IPS-18a (cell line): ENCODE results near the gene MMP15.

Experiments used
- H3K27ac ChIP-seq: one replicate; pipeline ENCODE4 v1.5.1; 2013; ENCODE audit warnings: low read length
- H3K27me3 ChIP-seq: one replicate; pipeline ENCODE4 v1.6.1; 2013; ENCODE audit warnings: mild to moderate bottlenecking, low read length; ENCODE audit not compliant: control insufficient read depth, insufficient read depth
- H3K36me3 ChIP-seq: one replicate; pipeline ENCODE4 v1.6.1; 2013; ENCODE audit warnings: low read depth, low read length; ENCODE audit not compliant: control insufficient read depth
- H3K4me1 ChIP-seq: one replicate; pipeline ENCODE4 v1.6.1; 2013; ENCODE audit warnings: low read depth, low read length; ENCODE audit not compliant: control insufficient read depth
- H3K4me3 ChIP-seq: one replicate; pipeline ENCODE4 v1.5.1; 2013; ENCODE audit warnings: low read length
- H3K9ac ChIP-seq: one replicate; pipeline ENCODE4 v1.6.1; 2013; ENCODE audit warnings: mild to moderate bottlenecking, low read length, moderate library complexity
- H3K9me3 ChIP-seq: one replicate; pipeline ENCODE4 v1.6.1; 2013; ENCODE audit warnings: low read depth, low read length; ENCODE audit not compliant: control insufficient read depth

The MMP15 gene

DNA sequence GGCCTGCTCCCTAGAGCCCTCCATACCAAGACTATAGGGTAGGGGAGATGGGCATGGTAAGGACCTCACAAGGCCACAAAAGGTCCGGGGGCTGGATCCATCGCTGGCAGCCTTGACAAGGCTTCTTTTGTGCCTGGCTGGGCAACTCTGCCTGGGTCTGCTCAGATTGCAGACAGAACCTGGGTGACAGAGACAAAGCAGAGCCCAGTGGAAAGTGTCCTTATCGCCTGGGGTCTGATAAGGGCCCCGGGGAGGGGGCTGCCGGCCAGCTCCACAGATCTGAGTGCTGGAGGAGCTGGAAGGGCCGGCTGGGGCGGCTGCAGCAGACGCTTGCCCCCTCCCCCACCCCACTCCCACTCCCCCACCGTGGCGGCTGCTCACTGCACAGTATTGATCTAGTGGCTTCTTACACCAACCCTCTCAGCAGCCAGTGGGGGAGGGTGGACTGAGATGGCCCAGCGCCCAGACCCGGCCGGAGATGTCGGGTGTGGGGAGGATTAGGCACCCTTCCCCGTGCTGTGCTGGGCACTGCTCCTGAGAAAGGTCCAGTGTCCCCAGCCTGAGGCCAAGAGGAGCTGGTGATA, 7.2 kb downstream of the MMP15 start:
- Histone ChIP-seq H3K9ac (no peak overlapping the region), H3K27me3 (no peaks in the 10 kb centered on the region), H3K36me3 (no peaks in the 10 kb centered on the region), H3K4me3 (no peak overlapping the region), H3K4me1 (peaks cover 12% of the 10 kb centered on the region), H3K27ac (no peak overlapping the region), H3K9me3 (no peaks in the 10 kb centered on the region)

GRCh38 chr16:58034128-58034685, 8.7 kb downstream of the MMP15 start:
- Histone ChIP-seq H3K9me3 (no peaks in the 10 kb centered on the region), H3K27ac (no peak overlapping the region), H3K4me1 (no peaks in the 10 kb centered on the region), H3K27me3 (no peaks in the 10 kb centered on the region), H3K9ac (no peak overlapping the region), H3K36me3 (no peaks in the 10 kb centered on the region), H3K4me3 (no peak overlapping the region)

- no peak overlapping the region for H3K27ac ChIP-seq
Observed at GRCh38 chr16:58034774-58035173, 9.2 kb downstream of the MMP15 start.

GRCh38 chr16:58035356-58036170, 10.0 kb downstream of the MMP15 start:
- H3K4me3 ChIP-seq, result no peak overlapping the region
- no peaks in the 10 kb centered on the region for H3K4me1 ChIP-seq
- no peak overlapping the region for H3K27ac ChIP-seq
- no peak overlapping the region for H3K9ac ChIP-seq
- no peaks in the 10 kb centered on the region for H3K9me3 ChIP-seq
- no peaks in the 10 kb centered on the region for H3K27me3 ChIP-seq
- peaks cover 4% of the 10 kb centered on the region for H3K36me3 ChIP-seq

More at GRCh38 chr16:58034774-58035173, 9.2 kb downstream of the MMP15 start:
- Histone ChIP-seq H3K4me1 (no peaks in the 10 kb centered on the region), H3K9me3 (no peaks in the 10 kb centered on the region), H3K9ac (no peak overlapping the region), H3K36me3 (no peaks in the 10 kb centered on the region), H3K4me3 (no peak overlapping the region), H3K27me3 (no peaks in the 10 kb centered on the region)

DNA sequence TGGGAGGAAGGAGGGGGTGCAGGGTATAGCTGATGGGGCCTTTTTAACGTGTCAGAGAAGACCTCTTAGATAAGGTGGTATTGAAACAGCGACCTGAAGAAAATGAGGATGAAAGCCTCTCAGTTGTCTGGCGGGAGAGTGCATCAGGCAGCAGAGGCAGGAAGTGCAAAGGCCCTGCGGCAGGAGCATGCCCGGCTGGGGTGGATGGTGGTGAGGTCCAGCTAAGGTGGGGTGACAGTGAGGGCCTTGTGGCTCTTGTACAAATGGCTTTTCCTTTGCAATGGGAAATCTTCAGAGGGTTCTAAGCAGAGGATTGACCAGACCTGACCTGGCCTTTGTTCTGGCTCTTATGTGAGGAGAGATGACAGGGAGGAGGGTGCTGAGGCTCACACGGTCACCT, 11.4 kb downstream of the MMP15 start:
- Histone ChIP-seq H3K4me1 (no peaks in the 10 kb centered on the region), H3K4me3 (no peak overlapping the region), H3K27ac (no peak overlapping the region), H3K27me3 (no peaks in the 10 kb centered on the region), H3K9me3 (no peaks in the 10 kb centered on the region), H3K9ac (no peak overlapping the region), H3K36me3 (peaks cover 4% of the 10 kb centered on the region)

- Histone ChIP-seq H3K36me3 (peaks cover 7% of the 10 kb centered on the region), H3K4me1 (no peaks in the 10 kb centered on the region), H3K9ac (no peak overlapping the region), H3K4me3 (no peak overlapping the region), H3K9me3 (no peaks in the 10 kb centered on the region), H3K27ac (no peak overlapping the region), H3K27me3 (no peaks in the 10 kb centered on the region)
Observed at GRCh38 chr16:58037365-58038057, 12.0 kb downstream of the MMP15 start.

DNA sequence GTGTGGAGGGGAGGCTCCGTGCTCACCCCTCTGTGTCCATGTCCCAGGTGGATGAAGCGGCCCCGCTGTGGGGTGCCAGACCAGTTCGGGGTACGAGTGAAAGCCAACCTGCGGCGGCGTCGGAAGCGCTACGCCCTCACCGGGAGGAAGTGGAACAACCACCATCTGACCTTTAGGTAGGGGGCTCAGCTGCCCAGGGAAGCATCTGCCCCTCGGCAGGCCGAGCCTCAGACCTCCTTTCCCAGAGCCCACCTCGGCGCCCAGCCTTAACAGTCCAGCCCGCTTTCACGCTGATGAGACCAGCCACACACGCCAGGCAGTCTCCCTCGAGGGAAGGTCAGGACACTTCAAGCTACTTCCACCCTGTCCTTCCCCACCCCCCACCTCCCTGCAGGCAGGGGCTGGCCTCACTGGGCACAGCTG, 12.7 kb downstream of the MMP15 start:
- H3K27me3 ChIP-seq, result no peaks in the 10 kb centered on the region
- H3K4me3 ChIP-seq, result no peak overlapping the region
- no peaks in the 10 kb centered on the region for H3K4me1 ChIP-seq
- H3K27ac ChIP-seq, result no peak overlapping the region
- H3K9me3 ChIP-seq, result no peaks in the 10 kb centered on the region
- peaks cover 13% of the 10 kb centered on the region for H3K36me3 ChIP-seq
- H3K9ac ChIP-seq, result no peak overlapping the region

DNA sequence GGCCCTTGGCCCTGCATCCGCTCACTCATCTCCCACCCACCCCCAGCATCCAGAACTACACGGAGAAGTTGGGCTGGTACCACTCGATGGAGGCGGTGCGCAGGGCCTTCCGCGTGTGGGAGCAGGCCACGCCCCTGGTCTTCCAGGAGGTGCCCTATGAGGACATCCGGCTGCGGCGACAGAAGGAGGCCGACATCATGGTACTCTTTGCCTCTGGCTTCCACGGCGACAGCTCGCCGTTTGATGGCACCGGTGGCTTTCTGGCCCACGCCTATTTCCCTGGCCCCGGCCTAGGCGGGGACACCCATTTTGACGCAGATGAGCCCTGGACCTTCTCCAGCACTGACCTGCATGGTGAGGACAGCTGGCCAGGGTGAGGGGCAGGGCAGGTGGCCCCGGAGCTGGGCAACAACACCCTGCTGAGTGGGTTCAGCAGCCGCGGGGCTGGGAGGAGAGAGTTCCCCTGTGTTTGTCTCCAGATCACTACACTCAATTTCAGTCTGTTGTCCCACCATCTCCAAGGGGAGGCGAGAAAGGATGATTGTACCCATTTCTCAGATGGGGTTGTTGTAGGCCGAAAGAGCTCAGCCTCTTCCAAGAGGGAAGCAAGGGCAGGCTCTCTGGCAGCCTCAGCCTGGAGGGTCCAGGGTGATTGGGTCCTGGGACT, 14.4 kb downstream of the MMP15 start:
- Histone ChIP-seq H3K4me1 (no peaks in the 10 kb centered on the region), H3K9me3 (no peaks in the 10 kb centered on the region), H3K4me3 (no peak overlapping the region), H3K36me3 (peaks cover 20% of the 10 kb centered on the region), H3K27ac (no peak overlapping the region), H3K9ac (no peak overlapping the region), H3K27me3 (no peaks in the 10 kb centered on the region)

- H3K27ac ChIP-seq, result no peak overlapping the region
- H3K4me3 ChIP-seq, result no peak overlapping the region
- peaks cover 20% of the 10 kb centered on the region for H3K36me3 ChIP-seq
Observed at GRCh38 chr16:58040496-58040846, 14.9 kb downstream of the MMP15 start.

GRCh38 chr16:58040945-58041627, 15.5 kb downstream of the MMP15 start:
- H3K9me3 ChIP-seq, result no peaks in the 10 kb centered on the region
- peaks cover 20% of the 10 kb centered on the region for H3K36me3 ChIP-seq
- H3K27me3 ChIP-seq, result no peaks in the 10 kb centered on the region
- H3K4me3 ChIP-seq, result no peak overlapping the region
- H3K4me1 ChIP-seq, result no peaks in the 10 kb centered on the region
- H3K27ac ChIP-seq, result no peak overlapping the region
- H3K9ac ChIP-seq, result no peak overlapping the region

More at GRCh38 chr16:58040496-58040846, 14.9 kb downstream of the MMP15 start:
- Histone ChIP-seq H3K27me3 (no peaks in the 10 kb centered on the region), H3K9ac (no peak overlapping the region), H3K4me1 (no peaks in the 10 kb centered on the region), H3K9me3 (no peaks in the 10 kb centered on the region)

DNA sequence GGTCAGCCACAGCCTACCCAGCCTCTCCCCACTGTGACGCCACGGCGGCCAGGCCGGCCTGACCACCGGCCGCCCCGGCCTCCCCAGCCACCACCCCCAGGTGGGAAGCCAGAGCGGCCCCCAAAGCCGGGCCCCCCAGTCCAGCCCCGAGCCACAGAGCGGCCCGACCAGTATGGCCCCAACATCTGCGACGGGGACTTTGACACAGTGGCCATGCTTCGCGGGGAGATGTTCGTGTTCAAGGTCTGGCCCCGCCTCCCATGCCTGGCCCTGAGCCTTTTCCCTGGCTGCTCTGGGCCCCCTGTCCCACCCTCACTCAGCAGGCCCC, 16.0 kb downstream of the MMP15 start:
- Histone ChIP-seq H3K4me1 (no peaks in the 10 kb centered on the region), H3K9me3 (no peaks in the 10 kb centered on the region), H3K9ac (no peak overlapping the region), H3K4me3 (no peak overlapping the region), H3K27me3 (no peaks in the 10 kb centered on the region), H3K27ac (no peak overlapping the region), H3K36me3 (peaks cover 20% of the 10 kb centered on the region)
